ENCODE results near the gene ZNF701. TPM values are rescaled to one million over a fixed set of nuclear protein-coding genes. Genes with fewer than 3 reads are reported as not detected.

ZNF701 gene
- total and polyA plus RNA-seq, 2 of the 13 experiments (the other 11 are each of a cell fraction or from before 2014, with no cell fraction given) = 4.5 to 6.3 TPM

DNA sequence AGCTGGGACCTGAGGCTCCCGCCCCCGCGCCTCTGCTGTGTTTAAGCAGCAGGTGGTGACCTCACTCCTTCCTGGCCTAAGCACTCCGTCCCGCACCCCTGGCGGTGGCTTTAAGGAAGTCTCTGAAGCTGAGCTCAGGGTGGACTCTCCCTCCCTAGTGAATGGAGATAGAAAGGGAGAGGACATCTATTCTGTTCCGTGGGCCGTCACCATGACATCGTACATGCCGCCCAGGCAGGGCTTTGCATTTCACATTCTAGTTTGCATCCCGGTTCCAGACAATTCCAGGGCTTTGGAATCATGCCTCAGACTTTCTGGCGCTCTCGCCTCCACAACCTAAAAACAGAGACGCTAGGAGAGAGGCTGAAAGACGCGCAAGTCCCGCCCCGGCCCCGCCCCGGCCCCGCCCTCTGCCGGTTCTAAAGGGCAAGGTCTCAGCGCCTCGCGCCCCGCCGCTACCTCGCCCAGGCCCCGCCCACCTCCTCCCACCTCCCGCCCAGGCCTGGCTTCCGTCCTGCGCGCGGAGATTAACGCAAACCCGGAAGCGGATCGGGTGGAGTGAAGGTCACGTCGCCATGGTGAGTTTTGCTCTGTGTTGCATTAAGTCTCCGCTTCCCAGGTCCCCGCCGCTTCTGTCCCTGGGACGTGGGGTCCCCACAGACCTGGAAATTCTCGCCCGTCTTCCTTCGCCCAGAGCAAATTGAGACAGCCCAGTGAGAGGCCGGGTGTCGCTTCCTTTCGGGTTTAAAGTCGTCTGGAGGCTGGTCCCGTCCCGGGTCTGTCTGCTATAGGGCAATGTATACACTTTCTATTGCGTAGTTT lies 42.7 kb upstream of the ZNF701 start, which contains the start of gene ZNF808 (continued):
- TF ChIP-seq, protein P1, sequence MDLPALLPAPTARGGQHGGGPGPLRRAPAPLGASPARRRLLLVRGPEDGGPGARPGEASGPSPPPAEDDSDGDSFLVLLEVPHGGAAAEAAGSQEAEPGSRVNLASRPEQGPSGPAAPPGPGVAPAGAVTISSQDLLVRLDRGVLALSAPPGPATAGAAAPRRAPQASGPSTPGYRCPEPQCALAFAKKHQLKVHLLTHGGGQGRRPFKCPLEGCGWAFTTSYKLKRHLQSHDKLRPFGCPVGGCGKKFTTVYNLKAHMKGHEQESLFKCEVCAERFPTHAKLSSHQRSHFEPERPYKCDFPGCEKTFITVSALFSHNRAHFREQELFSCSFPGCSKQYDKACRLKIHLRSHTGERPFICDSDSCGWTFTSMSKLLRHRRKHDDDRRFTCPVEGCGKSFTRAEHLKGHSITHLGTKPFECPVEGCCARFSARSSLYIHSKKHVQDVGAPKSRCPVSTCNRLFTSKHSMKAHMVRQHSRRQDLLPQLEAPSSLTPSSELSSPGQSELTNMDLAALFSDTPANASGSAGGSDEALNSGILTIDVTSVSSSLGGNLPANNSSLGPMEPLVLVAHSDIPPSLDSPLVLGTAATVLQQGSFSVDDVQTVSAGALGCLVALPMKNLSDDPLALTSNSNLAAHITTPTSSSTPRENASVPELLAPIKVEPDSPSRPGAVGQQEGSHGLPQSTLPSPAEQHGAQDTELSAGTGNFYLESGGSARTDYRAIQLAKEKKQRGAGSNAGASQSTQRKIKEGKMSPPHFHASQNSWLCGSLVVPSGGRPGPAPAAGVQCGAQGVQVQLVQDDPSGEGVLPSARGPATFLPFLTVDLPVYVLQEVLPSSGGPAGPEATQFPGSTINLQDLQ (CRISPR knock-in tag; IDR thresholded peaks at IDR 0.05) = 0 out of 2 replicates have a peak, but pooled peaks have one; percentile 25
- TF ChIP-seq KMT2A (CRISPR knock-in tag; IDR thresholded peaks at IDR 0.05) (peak; percentile 63), POGZ (CRISPR knock-in tag; IDR thresholded peaks at IDR 0.05) (no peak), KAT8 (CRISPR knock-in tag; IDR thresholded peaks at IDR 0.05) (peak; percentile 77; the same call in 1 of the 2 replicates), PAWR (CRISPR knock-in tag; IDR thresholded peaks at IDR 0.05; ENCODE audit: borderline replicate concordance) (no peak), ZNF264 (CRISPR knock-in tag; IDR thresholded peaks at IDR 0.05) (peak; percentile 90; the same call in 1 of the 2 replicates), HES4 (CRISPR knock-in tag; IDR thresholded peaks at IDR 0.05; ENCODE audit: borderline replicate concordance) (no peak), ZNF615 (CRISPR knock-in tag; IDR thresholded peaks at IDR 0.05; ENCODE audit: borderline replicate concordance) (no peak), HDAC1 (CRISPR knock-in tag; IDR thresholded peaks at IDR 0.05) (peak; percentile 56; the same call in 1 of the 2 replicates), SMAD1 (CRISPR knock-in tag; IDR thresholded peaks at IDR 0.05; ENCODE audit: borderline replicate concordance, low read depth) (no peak), NR2F6 (IDR thresholded peaks at IDR 0.05) (no peak), NR2F6 (CRISPR knock-in tag; IDR thresholded peaks at IDR 0.05) (peak; percentile 17; the same call in 1 of the 2 replicates), ZNF557 (CRISPR knock-in tag; IDR thresholded peaks at IDR 0.05) (no peak), MXD4 (CRISPR knock-in tag; IDR thresholded peaks at IDR 0.05) (no peak), MAZ (IDR thresholded peaks at IDR 0.05; ENCODE audit: borderline replicate concordance, low read depth, low read length) (0 out of 2 replicates have a peak, but pooled peaks have one; percentile 24), MAZ (CRISPR knock-in tag; IDR thresholded peaks at IDR 0.05; ENCODE audit: low read depth) (no peak; the same call in 1 of the 2 replicates), TSC22D2 (CRISPR knock-in tag; IDR thresholded peaks at IDR 0.05; ENCODE audit: borderline replicate concordance) (no peak)
- TF ChIP-seq, protein P2, sequence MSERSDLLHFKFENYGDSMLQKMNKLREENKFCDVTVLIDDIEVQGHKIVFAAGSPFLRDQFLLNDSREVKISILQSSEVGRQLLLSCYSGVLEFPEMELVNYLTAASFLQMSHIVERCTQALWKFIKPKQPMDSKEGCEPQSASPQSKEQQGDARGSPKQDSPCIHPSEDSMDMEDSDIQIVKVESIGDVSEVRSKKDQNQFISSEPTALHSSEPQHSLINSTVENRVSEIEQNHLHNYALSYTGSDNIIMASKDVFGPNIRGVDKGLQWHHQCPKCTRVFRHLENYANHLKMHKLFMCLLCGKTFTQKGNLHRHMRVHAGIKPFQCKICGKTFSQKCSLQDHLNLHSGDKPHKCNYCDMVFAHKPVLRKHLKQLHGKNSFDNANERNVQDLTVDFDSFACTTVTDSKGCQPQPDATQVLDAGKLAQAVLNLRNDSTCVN (CRISPR knock-in tag; IDR thresholded peaks at IDR 0.05; ENCODE audit: borderline replicate concordance) = no peak
- TF ChIP-seq, protein P3, sequence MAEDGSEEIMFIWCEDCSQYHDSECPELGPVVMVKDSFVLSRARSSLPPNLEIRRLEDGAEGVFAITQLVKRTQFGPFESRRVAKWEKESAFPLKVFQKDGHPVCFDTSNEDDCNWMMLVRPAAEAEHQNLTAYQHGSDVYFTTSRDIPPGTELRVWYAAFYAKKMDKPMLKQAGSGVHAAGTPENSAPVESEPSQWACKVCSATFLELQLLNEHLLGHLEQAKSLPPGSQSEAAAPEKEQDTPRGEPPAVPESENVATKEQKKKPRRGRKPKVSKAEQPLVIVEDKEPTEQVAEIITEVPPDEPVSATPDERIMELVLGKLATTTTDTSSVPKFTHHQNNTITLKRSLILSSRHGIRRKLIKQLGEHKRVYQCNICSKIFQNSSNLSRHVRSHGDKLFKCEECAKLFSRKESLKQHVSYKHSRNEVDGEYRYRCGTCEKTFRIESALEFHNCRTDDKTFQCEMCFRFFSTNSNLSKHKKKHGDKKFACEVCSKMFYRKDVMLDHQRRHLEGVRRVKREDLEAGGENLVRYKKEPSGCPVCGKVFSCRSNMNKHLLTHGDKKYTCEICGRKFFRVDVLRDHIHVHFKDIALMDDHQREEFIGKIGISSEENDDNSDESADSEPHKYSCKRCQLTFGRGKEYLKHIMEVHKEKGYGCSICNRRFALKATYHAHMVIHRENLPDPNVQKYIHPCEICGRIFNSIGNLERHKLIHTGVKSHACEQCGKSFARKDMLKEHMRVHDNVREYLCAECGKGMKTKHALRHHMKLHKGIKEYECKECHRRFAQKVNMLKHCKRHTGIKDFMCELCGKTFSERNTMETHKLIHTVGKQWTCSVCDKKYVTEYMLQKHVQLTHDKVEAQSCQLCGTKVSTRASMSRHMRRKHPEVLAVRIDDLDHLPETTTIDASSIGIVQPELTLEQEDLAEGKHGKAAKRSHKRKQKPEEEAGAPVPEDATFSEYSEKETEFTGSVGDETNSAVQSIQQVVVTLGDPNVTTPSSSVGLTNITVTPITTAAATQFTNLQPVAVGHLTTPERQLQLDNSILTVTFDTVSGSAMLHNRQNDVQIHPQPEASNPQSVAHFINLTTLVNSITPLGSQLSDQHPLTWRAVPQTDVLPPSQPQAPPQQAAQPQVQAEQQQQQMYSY (CRISPR knock-in tag; IDR thresholded peaks at IDR 0.05) = 0 out of 2 replicates have a peak, but pooled peaks have one; percentile 59
- TF ChIP-seq, protein P4, sequence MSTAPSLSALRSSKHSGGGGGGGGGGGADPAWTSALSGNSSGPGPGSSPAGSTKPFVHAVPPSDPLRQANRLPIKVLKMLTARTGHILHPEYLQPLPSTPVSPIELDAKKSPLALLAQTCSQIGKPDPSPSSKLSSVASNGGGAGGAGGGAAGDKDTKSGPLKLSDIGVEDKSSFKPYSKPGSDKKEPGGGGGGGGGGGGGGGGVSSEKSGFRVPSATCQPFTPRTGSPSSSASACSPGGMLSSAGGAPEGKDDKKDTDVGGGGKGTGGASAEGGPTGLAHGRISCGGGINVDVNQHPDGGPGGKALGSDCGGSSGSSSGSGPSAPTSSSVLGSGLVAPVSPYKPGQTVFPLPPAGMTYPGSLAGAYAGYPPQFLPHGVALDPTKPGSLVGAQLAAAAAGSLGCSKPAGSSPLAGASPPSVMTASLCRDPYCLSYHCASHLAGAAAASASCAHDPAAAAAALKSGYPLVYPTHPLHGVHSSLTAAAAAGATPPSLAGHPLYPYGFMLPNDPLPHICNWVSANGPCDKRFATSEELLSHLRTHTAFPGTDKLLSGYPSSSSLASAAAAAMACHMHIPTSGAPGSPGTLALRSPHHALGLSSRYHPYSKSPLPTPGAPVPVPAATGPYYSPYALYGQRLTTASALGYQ (CRISPR knock-in tag; IDR thresholded peaks at IDR 0.05) = no peak

All from HepG2 (cell line).